Prostate gland (tissue), 2 donors: Measurements from ENCODE around the gene CCNO.

Experiments used
- POLR2A ChIP-seq: fragments of 450-650 bp; IDR thresholded peaks from one replicate; pipeline ENCODE4 v1.6.1; 2016; ENCODE audit warnings: antibody characterized with exemption, mild to moderate bottlenecking
- TF ChIP-seq, protein P1 (sequence below), 4 experiments: fragments of 200-600 bp in 2 of 4; fragments of 450-650 bp in 2 of 4; sonication (generic) in 2 of 4; IDR thresholded peaks; 1 replicate in 3 of 4; 2 replicates in 1 of 4; pipeline ENCODE4 v1.5.1; 2016 to 2019; ENCODE audit warnings: antibody characterized with exemption in 4 of 4, mild to moderate bottlenecking in 2 of 4, moderate library complexity in 2 of 4

DNA sequence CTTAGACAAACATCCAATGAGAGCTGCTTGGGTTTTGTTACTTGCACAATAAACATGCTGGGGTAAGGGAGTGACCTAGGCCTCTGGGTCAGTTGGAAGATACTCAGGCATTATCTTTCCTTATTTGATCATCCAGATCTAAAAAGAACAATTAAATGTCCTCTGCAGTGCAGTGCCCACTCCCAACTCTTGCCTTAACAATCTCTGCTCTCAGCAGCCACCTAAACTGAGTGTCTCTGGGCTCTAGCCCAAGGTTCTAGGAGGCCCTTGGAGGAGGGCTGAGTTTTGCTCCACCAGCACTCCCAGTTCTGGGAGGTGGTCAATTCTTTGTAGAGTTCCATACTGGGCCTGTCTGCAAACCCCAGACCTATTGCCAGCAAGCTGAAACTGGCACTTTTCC lies 8.1 kb downstream of the CCNO start:
- TF ChIP-seq, protein P1, sequence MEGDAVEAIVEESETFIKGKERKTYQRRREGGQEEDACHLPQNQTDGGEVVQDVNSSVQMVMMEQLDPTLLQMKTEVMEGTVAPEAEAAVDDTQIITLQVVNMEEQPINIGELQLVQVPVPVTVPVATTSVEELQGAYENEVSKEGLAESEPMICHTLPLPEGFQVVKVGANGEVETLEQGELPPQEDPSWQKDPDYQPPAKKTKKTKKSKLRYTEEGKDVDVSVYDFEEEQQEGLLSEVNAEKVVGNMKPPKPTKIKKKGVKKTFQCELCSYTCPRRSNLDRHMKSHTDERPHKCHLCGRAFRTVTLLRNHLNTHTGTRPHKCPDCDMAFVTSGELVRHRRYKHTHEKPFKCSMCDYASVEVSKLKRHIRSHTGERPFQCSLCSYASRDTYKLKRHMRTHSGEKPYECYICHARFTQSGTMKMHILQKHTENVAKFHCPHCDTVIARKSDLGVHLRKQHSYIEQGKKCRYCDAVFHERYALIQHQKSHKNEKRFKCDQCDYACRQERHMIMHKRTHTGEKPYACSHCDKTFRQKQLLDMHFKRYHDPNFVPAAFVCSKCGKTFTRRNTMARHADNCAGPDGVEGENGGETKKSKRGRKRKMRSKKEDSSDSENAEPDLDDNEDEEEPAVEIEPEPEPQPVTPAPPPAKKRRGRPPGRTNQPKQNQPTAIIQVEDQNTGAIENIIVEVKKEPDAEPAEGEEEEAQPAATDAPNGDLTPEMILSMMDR (IDR thresholded peaks at IDR 0.05): no peak
- TF ChIP-seq POLR2A: no peak
